HG02981 (cell line): ENCODE measurements around the gene SNAPC4.
"Not testable (repeated sequence)": the region's sequence is repeated elsewhere in the genome, so short reads cannot be mapped to it uniquely, and the experiment has no call there.

ENCODE experiments used
- ATAC-seq: cut with Tn5 transposase; IDR thresholded peaks from one replicate; pipeline ENCODE4 v1.9.1; 2021; ENCODE audit warnings: mild to moderate bottlenecking, moderate library complexity; ENCODE audit not compliant: unreplicated experiment

Gene SNAPC4

GRCh38 chr9:136409557-136410455 is 9.8 kb upstream of the SNAPC4 start:
- ATAC-seq, result peak; percentile 12

GRCh38 chr9:136407911-136408310 is 7.9 kb upstream of the SNAPC4 start:
- no peak for ATAC-seq

- not testable (repeated sequence) for ATAC-seq
These were observed 7.1 kb upstream of the SNAPC4 start for GRCh38 chr9:136407061-136407460.

- not testable (repeated sequence) for ATAC-seq
These were observed 5.9 kb upstream of the SNAPC4 start for GRCh38 chr9:136405904-136406303.

GRCh38 chr9:136405481-136405880 is 5.5 kb upstream of the SNAPC4 start:
- ATAC-seq, result no peak

GRCh38 chr9:136404801-136405136 is 4.8 kb upstream of the SNAPC4 start:
- ATAC-seq, result no peak

- ATAC-seq, result no peak
These were observed 4.2 kb upstream of the SNAPC4 start for GRCh38 chr9:136403915-136404800.

- ATAC-seq, result no peak
These were observed 3.6 kb upstream of the SNAPC4 start for GRCh38 chr9:136403538-136403914.

- ATAC-seq, result no peak
These were observed 2.1 kb upstream of the SNAPC4 start for GRCh38 chr9:136402067-136402466.

GRCh38 chr9:136401173-136401922 is 1.4 kb upstream of the SNAPC4 start:
- ATAC-seq, result no peak

GRCh38 chr9:136399176-136400037 is 563 bp downstream of the SNAPC4 start:
- ATAC-seq, result no peak

GRCh38 chr9:136398286-136398685 is 1.7 kb downstream of the SNAPC4 start:
- no peak for ATAC-seq

GRCh38 chr9:136397643-136398042 is 2.3 kb downstream of the SNAPC4 start:
- ATAC-seq, result no peak

- ATAC-seq, result no peak
These were observed 3.8 kb downstream of the SNAPC4 start for GRCh38 chr9:136396219-136396515.

- no peak for ATAC-seq
These were observed 4.4 kb downstream of the SNAPC4 start for GRCh38 chr9:136395345-136396218.

- ATAC-seq, result no peak
These were observed 5.0 kb downstream of the SNAPC4 start for GRCh38 chr9:136395020-136395340.

GRCh38 chr9:136394312-136395019 is 5.5 kb downstream of the SNAPC4 start:
- no peak for ATAC-seq

- ATAC-seq, result no peak
These were observed 6.4 kb downstream of the SNAPC4 start for GRCh38 chr9:136393531-136393930.
